NCI-H1930 (cell line): ENCODE measurements around the gene PIP5KL1.

ENCODE experiments used
- DNase-seq, 2 experiments: peaks; one replicate each; lab custom pipeline; 2025; lab: John Stamatoyannopoulos, UW

PIP5KL1 gene

DNA sequence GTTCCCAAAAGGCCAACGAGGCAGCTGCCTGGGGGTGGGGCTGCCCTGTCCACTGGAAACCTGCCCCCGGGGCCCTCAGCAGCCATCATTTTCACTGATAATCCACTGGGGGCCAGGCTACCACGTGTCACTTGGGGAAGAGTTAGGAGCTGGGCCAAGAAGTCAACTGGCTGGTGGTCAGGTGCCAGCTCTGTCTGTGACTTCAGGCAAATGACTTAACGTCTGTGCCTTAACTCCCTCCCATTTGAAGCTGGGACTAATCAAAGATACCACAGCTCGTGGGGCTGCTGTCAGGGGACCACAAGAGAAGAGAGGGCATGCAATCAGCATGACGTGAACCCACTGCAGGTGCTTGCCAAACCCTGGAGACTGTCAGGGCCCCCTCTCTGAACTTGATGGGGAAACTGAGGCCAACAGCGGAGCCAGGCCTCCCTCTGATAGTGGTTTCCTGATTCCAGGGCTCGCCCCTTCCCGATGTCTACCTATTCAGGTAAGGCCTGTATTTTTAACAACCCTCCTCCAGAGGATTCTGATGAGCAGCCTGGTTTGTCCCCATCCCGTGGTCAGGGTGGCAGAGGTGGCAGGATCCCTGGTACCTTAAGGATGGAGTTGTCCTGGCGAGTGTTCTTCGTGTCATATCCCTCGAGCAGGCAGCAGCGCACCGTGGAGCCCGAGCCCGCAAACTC, 19.4 kb upstream of the PIP5KL1 start:
- DNase-seq: no peak

DNA sequence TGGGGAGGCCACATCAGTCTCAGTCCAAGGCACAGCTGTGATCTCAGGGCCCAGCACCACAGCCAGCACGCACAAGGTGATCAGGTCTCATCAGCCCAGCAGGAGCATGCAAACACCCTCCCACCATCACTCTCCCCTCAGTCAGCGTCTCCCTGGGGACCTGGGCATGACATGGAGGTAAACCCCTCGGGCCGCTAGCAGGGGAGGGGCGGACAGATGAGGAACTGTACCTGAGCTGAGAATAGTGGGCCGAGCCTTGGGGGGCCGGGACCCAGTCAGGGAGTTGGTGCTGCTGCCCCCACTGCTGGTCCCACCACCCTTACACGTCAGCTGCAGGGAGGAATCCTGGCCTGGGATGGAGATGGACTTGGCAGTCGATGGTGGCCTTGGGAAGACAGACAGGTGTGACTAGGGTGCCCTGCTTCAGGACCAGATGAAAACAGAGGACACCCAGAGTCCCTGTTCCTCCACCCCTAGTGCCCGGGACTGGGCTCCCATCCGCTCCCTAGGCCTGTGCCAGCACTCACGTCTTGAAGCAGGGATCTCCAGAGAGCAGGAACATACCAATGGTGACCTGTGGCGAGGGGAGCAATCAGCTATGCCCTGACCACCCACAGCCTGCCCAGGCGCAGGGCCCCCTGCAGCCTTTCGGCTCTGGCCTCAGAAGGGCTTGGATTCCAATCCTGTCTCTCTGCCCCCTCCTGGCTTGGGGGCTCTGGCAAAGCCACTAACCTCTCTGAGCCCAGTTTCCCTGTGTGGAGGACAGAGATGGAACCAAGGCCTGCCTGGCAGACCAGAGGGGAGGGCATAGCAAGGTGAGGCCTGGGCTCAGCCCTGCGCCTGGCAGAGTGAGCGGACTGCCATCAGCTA, 17.5 kb upstream of the PIP5KL1 start:
- no peak for DNase-seq

DNA sequence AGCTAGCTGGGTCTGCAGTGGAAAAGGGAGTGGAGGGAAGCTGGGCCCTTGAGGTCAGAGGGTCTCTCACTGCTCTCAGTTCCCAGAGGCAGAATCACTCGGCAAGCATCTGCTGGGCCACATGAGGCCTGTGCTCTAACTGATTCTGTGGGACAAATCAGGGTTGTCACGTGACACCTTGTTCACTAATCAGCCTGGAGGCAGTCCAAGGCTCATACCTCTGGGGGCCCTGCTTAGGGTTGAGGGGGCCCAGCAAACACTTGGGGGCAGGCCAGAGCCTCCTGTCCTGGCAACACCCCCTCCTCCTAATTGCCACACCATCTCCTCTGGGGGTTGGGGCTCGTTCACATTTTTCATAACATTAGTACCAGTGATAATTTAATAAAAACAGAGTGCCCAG, 16.2 kb upstream of the PIP5KL1 start:
- no peak for DNase-seq

DNA sequence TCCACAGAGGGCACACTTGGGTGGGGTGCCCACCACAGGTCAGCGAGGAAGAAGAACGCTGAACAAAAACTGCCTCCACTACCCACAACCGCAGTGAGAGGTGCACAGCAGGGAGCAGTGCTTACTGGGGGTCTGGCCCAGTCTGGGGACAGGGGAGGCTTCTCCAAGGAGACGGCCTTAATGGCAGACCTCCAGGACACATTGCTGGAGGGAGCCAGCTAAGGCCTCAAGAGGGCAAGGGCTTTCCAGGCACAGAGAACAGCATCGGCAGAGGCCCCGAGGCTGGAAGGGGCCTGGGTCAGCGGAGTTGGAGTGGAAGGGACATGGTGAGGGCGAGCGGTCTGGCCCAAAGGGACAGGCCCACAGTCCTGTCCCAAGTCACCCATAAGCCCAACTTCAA, 15.4 kb upstream of the PIP5KL1 start:
- no peak for DNase-seq

DNA sequence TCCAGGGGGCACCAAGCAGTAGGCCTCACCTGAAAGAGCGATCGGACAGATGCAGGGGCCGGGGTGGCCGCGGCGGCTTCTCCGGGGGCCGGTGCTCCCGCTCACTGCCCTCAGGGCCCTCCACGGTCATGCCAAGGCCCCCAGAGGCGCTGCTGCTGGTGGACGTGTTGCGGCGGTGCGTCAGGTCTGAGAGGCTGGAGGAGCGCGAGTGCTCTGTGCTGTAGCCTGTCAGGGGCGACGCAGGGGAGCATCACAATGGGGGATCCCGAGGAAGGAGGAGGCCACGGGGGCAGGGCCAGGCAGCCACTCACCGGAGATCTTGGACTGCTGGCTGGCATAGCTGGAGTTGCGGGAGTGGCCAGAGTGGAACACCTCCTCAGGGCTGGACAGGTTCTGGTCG, 14.8 kb upstream of the PIP5KL1 start:
- no peak for DNase-seq

DNA sequence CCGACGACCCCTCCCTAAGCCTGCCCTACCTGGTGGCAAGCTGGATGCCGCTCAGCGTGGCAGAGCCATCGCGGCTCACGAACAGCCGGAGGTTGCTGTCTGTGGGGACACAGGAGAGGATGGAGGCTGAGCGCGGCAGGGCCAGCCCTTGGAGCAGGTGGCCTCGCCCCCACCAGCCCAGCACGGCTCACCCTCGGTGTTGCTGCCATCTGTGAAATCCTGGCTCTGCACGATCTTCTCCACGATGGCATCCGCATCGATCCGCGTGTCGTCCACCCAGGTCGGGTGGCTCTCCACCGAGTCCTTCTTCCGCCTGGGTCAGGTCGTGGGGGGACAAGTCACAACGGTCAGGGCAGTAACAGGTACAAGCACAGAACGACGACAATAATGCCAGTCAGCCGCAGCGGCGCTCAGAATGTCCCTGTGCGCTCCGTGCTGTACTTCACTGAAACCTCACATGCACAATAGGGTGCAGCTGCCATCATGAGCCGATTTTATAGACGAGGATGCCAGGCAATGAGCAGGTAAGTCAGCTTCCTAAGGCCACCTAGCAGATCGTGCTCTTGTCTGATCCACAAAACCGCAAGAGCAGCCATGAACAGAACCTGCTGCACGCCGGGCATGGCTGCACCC, 14.1 kb upstream of the PIP5KL1 start:
- no peak for DNase-seq

DNA sequence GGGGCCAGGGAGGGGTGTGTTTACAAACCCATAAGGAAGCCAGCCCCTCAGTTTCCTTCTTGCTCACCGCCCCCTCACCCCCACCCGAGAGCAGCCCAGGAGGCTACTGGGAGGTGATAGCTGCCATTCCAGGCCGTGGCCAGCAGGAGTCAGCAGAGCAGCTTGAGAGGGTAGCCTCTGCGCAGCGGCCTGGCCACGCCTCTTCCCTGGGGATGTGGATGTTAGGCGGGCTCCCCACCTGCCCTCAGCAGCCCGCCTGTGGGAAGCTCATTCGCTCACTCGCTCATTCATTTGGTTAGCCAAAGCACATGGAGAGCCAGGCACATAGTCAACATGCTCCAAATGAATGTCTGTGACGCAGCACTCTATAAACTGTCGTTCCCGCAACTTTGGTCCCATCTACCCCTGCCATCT, 13.2 kb upstream of the PIP5KL1 start:
- DNase-seq: peak; percentile 40 to 67

DNA sequence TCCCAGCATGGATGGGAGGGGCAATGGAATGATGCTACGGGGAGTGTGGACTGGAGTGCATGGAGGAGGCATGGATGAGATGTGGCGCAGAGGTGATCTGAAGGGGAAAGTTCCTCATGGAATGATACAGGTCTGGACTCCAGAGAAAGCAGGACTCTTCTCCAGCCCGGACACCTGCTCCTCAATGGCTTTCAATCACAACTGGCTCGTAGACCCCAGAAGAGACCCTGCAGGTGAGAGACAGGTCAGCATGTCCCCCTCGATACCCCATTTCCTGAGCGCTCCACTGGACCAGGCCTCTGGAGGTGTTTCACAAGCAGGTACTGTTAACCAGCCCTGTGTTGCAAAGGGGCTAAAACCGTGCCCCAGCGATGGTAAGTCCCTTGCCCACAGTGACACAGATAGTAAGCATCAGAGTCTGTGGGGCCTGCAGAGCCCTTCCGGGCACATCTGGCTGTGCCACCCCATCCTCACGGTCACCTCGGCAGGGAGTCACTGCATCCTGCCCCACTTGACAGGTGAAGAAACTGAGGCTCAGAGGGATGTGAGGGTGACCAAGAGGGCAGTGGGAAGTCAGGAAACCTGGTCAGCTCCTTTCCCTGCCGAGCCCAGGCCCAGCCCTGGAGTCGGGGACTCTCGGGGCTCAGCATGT, 12.6 kb upstream of the PIP5KL1 start:
- DNase-seq: no peak

DNA sequence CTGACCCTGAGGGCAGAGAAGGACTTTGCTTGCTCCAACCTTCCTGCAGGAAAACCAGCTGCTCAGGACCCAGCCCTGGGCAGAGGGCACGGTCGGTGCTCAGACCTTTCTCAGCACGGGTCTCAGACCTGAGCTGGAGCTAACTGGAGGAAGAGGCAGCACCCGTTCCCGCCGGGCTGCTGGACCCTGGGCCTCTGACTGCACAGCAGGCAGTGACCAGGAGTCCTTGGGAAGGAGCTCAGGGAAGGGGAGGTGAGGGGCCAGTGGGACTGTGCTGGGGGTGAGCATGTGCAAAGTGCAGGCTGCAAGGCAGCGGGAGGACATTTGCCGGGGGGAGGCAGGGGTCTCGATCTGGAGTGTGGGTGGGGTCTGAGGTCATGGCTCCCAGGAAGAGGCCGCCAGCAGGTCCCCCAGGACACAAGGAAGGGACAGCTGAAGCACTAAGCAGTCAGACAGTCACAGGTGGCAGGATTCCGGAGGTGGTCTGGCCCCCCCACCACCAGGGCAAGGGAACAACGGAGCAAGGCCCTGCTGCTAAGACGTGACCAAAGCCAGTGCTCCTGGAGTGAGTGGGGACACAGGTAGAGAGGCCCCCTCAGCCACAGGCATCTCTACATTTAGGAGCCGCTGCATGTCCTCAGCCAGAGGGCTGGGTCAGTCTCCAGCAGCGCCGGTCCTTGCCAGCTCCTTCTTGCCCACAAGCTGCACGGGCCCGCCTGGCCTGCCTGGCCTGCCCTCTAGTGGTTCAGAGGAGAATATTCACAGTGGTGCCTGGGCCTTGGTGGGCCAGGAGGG, 11.8 kb upstream of the PIP5KL1 start:
- DNase-seq: peak; percentile 16 to 43

DNA sequence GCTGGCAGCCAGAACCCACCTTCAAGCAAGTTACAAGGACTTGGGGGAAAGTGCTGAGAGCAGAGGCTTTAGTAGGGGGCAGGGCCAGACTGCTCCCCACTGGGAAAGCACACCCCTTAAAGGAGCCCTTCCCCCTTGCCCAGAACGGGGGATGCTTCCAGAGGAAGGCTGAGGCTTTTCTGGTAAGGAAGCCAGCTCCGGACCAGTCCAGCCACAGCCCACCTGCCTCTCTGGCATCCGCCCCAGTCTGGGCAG, 11.3 kb upstream of the PIP5KL1 start:
- no peak for DNase-seq

DNA sequence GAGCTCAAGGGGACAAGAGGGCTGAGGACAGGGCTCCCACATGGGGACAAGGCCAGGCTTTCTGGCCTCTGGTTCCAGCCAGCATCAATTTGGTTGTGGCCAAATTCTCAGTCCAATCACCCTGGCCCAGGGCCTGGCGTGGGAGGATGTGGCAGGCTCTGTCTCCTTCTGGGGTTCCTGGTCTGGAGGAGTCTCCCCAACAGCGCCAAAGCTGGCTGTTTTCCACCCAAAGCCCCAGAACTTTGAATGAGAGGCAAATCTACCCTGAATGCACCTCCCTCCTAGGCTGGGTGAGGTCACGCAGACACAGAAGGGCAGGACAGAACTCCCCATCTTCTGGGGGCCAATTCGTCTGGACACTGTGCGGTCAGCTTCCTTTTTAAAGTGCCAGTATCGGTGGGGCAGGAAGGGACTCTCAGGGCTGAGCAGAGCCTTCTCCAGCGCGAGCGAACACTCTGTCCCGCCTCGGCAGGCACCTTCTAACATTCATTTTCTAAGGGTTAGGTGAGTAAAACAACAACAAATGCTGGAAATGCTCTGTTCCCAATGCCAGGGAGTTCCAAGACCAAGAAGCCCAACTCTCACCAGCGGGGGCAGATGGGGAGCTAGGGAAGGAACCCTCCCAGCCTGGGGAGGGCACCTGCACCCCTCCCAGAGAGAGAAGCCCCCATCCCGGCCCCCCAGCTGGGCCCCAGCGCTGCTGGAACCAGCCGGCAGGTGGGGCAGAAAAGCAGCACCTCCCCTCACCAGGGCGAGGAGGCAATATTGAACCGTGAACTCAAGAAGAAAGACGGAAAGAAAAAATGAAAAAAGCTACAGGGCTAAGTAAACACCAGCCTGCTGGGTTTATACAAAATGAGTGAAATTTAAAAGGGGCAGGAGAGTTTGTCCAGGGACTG, 10.7 kb upstream of the PIP5KL1 start:
- no peak for DNase-seq

DNA sequence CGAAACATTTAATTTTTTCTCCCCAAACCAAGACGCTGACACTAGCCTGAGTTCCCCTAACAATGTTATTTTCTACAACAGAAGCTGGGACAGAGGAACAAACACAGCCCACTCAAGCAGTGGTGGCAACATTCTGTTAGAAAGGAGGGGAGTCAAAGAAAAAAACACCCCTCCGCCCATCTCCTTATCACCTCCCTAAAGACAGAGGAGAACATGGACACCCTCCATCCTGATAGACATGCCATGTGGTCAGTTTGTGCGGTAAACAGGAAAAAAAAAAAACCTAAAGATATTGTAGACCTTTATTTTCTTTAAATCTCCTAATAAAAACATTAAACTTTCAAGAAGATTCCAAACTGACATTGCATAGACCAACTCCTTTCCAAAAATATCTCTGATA, 10.0 kb upstream of the PIP5KL1 start:
- no peak for DNase-seq

DNA sequence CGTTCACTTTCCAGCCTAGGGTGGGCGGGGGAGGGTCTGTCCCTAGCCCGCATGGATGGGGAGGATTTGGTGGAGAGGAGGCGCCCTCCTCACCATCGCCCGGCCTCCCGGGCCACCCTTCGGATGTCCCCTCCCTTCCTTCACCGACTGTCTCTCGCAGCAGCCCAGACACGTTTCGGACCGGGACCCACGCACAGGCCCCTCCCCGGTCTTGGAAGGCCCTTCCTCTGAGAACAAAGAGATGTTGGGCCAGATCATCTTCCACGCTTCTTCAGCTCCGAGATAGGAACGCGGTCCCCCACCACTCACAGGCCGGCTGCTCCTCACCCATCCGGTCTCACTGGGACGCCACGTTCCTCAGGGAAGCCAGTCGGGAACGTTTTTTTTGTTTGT, 7.7 kb upstream of the PIP5KL1 start:
- DNase-seq: no peak

DNA sequence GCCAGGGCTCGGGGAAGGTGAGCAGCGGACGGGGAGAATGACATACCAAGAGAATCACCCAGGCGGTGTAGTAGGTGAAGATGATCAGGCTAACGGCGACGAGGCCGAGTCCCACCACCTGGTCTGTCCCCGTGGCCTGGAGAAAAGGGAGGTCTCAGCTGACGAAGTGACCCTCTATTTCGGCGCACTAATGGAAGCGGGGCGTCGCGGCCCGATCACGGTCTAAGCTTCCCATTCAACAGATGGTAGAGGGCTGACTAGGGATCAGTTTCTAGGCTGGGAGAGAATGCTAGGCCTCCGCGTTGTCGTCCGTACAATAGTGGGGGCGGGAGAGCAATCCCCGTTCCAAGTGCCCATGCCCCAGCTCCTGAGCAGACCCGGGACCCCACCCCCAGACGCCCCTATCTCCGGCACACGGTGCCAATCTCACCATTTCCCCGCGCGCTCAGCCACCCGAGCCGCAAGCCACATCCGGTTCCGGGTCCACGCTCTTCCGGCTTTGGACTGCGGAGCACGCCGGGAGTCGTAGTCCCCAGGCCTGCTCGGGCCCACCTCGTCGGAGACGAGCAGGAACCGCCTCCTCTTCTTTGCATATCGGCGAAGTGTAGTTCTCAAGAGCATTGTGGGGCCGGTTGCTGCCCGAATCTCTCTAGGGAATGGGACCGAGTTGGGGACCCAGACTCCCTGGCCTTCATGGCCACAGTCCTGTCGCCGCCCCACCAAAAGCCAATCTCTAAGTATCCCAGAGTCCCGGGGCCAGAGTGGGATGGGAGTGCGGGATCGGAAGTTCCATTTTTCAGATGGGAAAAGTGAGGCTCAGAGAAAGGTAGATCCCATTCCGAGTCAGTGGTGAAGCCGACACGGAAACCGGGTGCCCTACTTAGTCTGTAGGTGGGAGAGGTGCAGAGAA, 7.1 kb upstream of the PIP5KL1 start, which contains the start of gene DPM2:
DPM2 (minus strand) TSS at position 467 of the 910 bp plus-strand sequence; CDS start at position 433, 34 bp downstream.
- peak; percentile 61 to 65 for DNase-seq

DNA sequence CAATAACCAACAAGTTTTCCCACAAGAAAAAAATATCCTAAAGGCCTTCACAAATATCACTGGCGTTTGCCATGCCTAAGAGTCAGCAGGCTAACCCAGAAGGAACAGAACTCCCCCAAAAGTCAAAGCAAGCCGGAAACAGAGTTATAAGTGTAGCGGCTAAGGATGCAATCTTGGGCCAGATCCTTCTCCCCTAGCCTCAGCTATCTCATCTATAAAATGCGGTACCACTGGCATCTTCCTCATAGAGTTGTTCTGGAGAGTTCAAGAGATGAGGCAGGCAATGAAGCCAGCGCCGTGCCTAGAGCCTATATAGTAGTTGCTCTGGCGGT, 6.4 kb upstream of the PIP5KL1 start:
- no peak for DNase-seq

DNA sequence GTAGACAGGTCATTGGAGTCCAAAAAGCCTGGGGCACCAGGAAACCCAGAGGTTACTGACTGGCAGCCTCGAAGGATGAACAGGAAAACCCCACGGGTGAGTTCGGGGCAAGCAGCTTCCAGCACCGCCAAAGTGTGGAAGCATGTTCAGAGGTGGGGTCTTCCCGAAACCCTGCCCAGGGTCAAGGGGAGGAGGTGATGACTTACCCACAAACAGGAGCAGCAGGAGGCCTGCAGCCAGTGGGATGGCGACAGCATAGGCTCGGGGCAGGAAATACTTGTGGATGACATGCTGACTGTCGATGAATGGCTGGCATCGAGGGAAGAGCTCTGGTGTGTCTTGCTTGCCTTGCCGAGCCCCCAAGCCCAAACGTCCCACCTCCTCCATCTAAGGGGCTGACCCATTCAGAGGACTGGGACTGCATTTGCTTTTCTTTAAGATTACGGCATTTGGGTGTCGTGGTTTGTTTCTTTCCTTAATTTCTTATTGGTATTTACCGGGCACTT, 5.8 kb upstream of the PIP5KL1 start:
- no peak for DNase-seq

DNA sequence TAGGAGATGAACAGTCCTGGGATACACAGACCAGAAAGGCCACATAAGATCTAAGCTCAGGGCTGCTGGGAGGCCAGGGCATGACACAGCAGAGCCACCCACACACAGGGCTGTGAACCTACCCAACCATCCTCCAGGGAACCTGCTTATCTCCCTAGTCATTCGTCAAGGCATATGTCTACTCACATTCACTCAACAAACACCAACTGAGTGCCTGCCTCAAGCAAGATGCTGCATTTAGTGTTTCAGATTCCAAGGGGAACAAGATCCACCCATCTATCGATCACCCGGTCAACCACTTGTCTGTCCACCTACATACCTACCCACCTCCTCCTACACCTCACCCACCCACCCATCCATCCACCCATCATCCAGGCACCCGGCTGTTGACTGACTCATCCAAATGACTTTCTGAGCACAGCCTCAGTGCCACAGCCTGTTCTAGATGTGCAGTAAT, 5.2 kb upstream of the PIP5KL1 start:
- DNase-seq: no peak

DNA sequence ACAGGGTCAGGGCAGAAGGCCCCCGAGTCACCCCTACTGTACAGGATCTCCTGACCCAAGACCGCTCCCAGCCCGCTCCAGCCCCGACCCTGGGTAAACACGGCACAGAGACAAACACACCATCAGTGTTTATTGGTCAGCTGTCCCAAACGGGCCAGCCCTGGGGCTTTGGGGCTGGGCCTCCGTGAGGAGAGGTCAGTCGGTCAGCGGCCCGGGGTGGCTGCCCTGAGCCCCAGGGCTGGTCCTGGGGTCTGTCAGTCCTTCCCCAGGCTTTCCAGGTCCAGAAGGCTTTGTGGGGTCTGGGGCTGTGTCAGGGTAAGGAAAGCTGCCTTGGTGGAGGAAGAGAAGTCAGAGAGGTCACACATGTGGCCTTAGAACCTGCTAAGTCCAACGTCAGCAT, 4.4 kb upstream of the PIP5KL1 start:
- DNase-seq: no peak

DNA sequence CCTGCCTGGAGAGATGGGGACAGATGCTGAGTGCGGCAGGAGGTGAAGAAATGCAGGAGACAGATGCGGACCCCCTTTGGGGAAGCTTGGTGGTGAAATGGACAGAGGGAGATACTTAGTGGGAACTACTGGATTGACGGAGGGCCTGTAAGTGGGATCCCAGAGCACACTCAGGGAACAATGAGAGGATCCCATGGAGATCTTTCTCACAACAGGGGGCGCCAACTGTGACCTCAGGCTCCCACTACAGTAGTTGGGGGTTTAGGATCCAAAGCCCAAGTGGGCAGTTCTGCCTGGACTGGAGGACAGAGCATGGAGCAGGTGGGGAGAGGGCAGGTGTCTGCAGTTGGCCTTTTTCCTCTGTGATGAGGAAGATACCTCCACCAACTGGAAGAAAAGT, 3.7 kb upstream of the PIP5KL1 start:
- DNase-seq: no peak
